Right kidney (tissue), 1 donor: ENCODE results near the gene ZNF668.
"Not testable (repeated sequence)": the region's sequence is repeated elsewhere in the genome, so short reads cannot be mapped to it uniquely, and the experiment has no call there.

Experiments used
- DNase-seq: peaks from one replicate; pipeline ENCODE4 v3.0.0-alpha.2; 2016

The ZNF668 gene

GRCh38 chr16:31105677-31106213 lies 31.7 kb upstream of the ZNF668 start:
- DNase-seq = peak; percentile 60

DNA sequence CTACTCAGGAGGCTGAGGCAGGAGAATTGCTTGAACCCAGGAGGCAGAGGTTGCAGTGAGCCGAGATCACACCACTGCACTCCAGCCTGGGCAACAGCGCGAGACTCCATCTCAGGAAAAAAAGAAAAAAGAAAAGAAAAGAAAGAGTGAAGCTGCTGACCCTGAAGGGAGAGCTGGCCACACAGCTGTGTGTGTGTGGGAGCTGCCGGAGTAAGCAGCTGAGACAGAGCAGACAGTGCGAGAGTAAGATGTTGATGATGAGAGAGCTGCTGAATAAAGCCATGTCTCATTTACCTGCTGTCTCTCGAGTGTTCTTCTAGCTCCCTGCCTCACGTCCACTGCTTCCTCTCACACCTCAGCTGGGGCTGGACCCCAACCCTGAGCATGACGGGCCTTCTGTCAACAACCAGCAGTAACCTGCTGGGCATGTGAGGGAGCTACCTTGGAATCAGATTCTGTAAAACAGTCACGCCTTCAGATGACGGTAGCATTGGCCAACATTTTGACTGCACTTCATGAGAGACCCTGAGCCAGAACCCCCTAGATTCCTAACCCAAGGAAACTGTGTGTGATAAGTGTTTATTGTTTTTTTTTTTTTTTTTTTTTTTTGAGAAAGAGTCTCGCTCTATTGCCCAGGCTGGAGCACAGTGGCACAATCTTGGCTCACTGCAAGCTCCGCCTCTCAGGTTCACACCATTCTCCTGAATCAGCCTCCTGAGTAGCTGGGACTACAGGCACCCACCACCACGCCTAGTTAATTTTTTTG lies 27.0 kb upstream of the ZNF668 start:
- DNase-seq = not testable (repeated sequence)

GRCh38 chr16:31099860-31100638 lies 26.0 kb upstream of the ZNF668 start:
- no peak for DNase-seq

- DNase-seq = peak; percentile 93
Observed at GRCh38 chr16:31094424-31095120, 20.5 kb upstream of the ZNF668 start, which contains the start of gene VKORC1. VKORC1 (minus strand) TSS chr16:31094797; CDS start chr16:31094729, 68 bp downstream.

- DNase-seq = no peak
Observed at GRCh38 chr16:31094088-31094423, 20.0 kb upstream of the ZNF668 start.

- DNase-seq = peak; percentile 44
Observed at GRCh38 chr16:31093132-31093703, 19.2 kb upstream of the ZNF668 start.

DNA sequence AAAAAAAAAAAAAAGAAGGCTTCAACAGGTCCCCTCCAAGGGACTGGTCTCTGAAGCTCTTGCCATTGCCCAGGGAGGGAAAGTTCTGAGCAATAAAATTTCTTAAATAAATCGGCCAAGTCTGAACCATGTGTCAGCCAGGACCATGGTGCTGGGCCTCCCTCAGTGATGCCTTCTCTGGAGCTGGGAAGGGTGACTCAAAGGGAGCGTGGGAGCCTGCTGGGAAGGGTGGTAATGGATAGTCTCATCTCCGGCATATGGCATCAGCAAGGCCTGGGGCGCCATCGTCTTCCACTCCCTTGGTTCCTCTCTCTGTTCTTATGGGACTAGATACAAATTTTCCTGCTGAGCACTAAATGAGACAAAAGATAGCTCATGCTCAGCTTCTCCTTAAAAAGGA lies 18.3 kb upstream of the ZNF668 start:
- DNase-seq = no peak

DNA sequence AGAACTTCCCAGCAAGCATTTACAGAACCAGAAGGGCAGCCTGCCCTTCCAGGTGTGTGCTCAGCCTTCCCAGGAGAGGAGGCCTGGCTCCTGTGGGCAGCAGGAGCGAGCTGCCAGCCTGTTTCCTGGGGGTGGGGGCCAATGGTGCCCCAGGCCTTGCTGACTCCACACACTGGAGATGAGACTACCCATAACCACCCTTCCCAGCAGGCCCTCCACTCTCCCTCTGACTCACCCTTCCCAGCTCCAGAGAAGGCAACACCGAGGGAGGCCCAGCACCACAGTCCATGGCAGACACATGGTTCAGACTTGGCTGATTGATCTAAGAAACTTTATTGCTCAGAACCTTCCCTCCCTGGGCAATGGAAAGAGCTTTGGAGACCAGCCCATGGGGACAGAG lies 16.5 kb upstream of the ZNF668 start:
- DNase-seq = no peak

DNA sequence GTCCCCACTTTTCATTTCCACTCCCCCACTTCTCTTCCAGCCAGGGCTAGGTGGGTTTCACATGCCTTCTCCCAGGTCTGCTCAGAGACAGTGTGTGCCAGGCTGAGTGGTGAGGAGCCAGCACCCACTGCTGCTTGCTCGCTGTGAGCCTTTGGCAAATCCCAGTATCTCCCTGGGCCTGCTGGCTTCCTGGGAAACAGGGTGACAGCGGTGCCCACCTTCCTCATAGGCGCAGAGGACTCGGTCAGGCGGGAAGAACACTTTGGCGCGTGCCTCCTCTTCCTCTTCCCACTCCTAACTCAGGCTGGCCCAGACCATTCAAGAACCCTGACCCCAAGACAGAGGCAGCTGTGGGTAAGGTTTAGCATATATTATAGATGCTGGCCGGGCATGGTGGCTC lies 15.2 kb upstream of the ZNF668 start:
- no peak for DNase-seq

- no peak for DNase-seq
Observed at GRCh38 chr16:31088459-31089183, 14.6 kb upstream of the ZNF668 start, which contains the start of gene PRSS53. PRSS53 (minus strand) TSS chr16:31088943; CDS start chr16:31088809, 134 bp downstream.

- no peak for DNase-seq
Observed at GRCh38 chr16:31087971-31088370, 13.9 kb upstream of the ZNF668 start.

DNA sequence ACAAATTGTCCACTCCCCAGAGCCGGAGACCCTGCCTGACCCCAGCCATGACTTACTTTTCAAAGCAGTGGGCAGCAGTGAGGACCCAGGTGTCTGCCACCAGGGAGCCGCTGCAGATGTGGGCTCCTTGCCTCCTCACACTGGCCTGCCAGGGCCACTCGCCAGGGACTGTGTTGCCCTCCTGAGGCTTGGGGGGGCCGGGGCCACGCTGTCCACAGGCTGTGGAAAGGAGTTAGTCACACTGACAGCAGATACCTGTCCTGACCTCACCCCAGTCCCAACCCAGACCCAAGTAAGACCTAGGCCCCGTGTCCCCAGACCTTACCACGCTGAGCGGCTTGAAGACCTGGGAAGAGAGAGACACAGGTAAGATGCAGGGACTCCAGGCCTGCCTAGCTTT lies 13.4 kb upstream of the ZNF668 start:
- no peak for DNase-seq

GRCh38 chr16:31086629-31086906 lies 12.5 kb upstream of the ZNF668 start:
- DNase-seq = no peak

DNA sequence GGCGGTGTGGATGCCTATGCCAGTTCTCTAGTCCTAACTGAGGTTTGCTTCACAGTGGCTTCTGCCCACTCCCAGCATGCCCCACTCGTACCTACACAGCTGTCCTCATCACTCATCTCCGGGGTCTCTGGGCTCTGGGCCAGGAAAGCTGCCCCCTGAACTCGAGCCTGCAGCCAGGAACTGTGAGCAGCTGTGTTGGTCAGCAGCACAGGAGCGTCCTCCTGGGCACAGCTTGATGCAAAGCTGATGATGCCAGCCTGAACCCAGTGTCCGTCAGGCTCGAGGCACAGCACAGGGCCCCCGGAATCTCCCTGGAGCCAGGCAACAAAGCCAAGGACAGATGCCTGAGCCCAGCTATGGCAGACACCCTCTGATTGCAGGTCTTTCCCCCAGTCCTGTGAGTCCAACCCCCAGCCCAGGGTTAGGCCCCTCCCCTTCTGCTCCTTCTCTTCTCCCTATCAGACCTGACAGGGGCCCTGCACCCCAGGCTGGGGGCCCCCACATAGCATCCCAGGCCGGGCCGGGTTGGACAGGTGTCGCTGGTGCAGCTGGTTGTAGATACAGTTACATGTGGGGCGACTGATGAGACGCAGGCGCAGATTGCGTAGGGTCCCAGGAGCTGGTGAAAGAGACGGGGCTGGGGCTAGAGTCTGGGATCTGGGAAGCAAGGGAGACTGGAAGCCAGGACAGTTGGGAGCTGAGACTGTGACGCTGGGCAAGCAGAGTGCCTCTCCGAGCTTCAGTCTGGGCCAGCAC lies 12.0 kb upstream of the ZNF668 start:
- DNase-seq = no peak

DNA sequence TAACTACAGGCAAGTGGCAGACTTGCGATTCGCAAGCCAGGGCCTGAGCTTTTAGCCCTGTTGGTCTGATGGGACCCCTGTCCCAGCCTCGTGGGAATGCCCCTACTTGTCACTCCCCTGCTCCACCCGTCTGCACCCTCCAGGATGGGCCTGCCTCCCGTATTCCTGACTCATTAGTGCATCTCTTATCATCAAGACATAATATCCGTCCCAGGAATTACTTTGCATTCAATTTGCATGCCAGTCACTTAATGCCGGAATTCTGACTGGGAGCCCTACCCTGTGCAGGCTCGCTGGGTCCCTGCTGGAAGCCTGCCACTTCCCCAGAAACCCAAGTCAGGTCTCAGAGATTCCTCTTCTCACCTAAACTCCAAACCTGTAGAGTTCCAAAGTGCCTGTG lies 11.4 kb upstream of the ZNF668 start:
- DNase-seq = no peak

DNA sequence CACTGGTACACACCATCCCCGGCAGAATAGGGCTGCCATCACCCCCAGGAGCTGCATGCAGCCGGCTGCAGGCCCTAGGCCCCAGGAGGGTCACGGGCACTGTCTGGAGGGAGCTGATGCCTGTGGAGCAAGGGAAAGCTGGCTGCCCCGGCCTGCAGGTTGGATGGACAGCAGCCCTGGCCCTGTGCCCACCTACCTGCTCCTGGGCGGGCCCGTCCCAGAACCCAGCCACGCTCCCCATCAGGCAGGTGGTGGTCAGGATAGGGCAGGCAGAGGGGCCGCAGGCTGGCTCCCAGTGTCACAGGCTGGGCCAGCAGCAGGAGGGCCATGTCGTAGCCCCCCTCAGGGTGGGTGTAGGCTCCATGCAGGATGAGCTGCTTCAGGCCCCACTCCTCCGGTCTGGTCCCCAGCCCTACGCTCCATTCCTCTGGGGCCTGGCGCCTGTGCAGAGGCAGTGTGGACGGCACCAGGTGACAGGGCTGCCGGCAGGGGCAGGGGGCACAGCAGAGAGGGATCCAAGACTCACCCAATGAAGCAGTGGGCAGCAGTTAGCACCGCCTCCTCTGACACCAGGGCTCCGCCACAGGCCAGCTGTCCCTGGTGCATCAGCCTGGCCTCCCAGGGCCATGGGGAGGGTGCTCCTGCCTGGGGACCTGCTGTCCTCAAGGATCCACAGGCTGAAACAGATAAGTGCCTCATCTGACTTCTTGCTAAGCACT lies 10.7 kb upstream of the ZNF668 start:
- no peak for DNase-seq

DNA sequence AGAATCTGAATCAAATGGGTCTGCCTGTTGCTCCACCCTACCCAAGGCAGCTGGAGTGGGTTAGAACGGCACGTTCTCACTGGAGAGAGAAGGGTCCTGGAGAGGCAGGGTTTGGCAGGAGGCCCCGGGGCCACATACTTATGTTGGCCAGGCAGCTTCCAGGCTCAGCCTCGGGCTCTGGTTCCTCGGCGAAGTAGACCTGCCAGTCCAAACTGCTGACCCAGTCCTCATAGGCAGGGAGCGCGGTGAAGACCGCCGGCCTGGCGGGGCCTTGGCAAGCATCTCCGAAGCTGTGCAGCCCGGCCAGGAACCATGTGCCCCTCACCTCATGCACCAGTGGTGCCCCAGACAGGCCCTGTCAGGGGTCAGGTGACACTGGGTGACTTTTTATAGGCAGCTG lies 9.9 kb upstream of the ZNF668 start:
- no peak for DNase-seq

GRCh38 chr16:31083556-31083955 lies 9.5 kb upstream of the ZNF668 start:
- DNase-seq = no peak

GRCh38 chr16:31083081-31083480 lies 9.0 kb upstream of the ZNF668 start:
- no peak for DNase-seq

- no peak for DNase-seq
Observed at GRCh38 chr16:31082368-31083045, 8.5 kb upstream of the ZNF668 start.
